Upper lobe of right lung (tissue), 1 donor: ENCODE data around the gene CALD1. TPM values are rescaled to one million over a fixed set of nuclear protein-coding genes. Genes with fewer than 3 reads are reported as not detected.

Experiments used
- ATAC-seq: fragments of 200-7000 bp; cut with Tn5 transposase; one replicate; pipeline ENCODE4 v1.9.1; 2020; ENCODE audit warnings: mild to moderate bottlenecking, moderate library complexity
- DNase-seq: peaks from one replicate; pipeline ENCODE4 v3.0.0-alpha.2; 2020
- H3K27ac ChIP-seq: fragments of 200-600 bp; one replicate; pipeline ENCODE4 v1.8.0; 2022
- H3K27me3 ChIP-seq: fragments of 200-600 bp; one replicate; pipeline ENCODE4 v1.8.0; 2022; ENCODE audit warnings: mild to moderate bottlenecking
- H3K36me3 ChIP-seq: fragments of 200-600 bp; one replicate; pipeline ENCODE4 v1.8.0; 2022
- H3K4me1 ChIP-seq: fragments of 200-600 bp; one replicate; pipeline ENCODE4 v1.8.0; 2022
- H3K4me3 ChIP-seq: fragments of 200-600 bp; one replicate; pipeline ENCODE4 v1.8.0; 2022; ENCODE audit warnings: mild to moderate bottlenecking
- H3K9me3 ChIP-seq: fragments of 200-600 bp; one replicate; pipeline ENCODE4 v1.8.0; 2022
- intact Hi-C: fragments of 100-400 bp; cut with DNase I; formaldehyde crosslinking; loops from one replicate; pipeline ENCODE4 v1.11.0; 2022
- total RNA-seq: library from RNA; stranded (reverse); fragmentation: NEBNext Ultra II Directional; extraction: Animal tissue kit (Norgen Biotek cat#: 25700); gene quantifications from one replicate; pipeline ENCODE4 v1.2.1, GENCODE V29; 2021
- TF ChIP-seq, protein P1 (sequence below): fragments of 200-600 bp; IDR thresholded peaks from one replicate; pipeline ENCODE4 v1.8.0; 2022; ENCODE audit warnings: antibody characterized with exemption
- donor health status: DM: no; HTN: yes; CAD: no; lungs with severe emphysema.

CALD1 gene
- total RNA-seq, 1 donor from 2014 or later: 213 TPM

DNA sequence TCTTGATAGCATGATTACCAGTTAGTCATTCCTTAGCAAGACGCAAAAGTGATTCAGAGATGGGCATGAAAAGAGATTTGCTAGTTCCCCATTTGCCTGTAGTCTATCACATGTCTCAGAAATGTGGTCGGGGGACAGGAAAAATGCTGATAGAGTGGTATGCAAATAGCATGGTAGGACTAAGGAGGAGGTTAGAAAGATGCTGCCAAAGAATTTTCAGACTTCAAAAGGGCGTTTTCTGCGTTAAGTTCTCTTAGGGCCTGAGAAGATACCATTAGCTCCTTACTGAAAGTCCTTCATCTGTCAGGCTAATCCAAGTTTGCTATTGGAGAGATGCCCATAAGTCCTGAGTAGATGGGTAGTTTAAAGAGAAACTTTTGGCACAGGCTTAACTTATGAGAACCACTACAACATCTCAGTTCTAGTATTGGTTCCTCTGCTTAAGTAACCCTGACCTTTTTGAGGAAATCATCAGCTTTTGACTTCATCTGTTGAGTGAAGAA lies 2.7 kb downstream of the CALD1 start:
- H3K36me3 ChIP-seq: no peaks in the 10 kb centered on the region
- peak overlapping the region; percentile 59 for H3K4me3 ChIP-seq
- no peaks in the 10 kb centered on the region for H3K9me3 ChIP-seq
- no peaks in the 10 kb centered on the region for H3K27me3 ChIP-seq
- intact Hi-C loops: no loop called here
- H3K27ac ChIP-seq: peak overlapping the region; percentile 76
- peaks cover 21% of the 10 kb centered on the region for H3K4me1 ChIP-seq
- ATAC-seq (no peak), DNase-seq (no peak)
- TF ChIP-seq, protein P1, sequence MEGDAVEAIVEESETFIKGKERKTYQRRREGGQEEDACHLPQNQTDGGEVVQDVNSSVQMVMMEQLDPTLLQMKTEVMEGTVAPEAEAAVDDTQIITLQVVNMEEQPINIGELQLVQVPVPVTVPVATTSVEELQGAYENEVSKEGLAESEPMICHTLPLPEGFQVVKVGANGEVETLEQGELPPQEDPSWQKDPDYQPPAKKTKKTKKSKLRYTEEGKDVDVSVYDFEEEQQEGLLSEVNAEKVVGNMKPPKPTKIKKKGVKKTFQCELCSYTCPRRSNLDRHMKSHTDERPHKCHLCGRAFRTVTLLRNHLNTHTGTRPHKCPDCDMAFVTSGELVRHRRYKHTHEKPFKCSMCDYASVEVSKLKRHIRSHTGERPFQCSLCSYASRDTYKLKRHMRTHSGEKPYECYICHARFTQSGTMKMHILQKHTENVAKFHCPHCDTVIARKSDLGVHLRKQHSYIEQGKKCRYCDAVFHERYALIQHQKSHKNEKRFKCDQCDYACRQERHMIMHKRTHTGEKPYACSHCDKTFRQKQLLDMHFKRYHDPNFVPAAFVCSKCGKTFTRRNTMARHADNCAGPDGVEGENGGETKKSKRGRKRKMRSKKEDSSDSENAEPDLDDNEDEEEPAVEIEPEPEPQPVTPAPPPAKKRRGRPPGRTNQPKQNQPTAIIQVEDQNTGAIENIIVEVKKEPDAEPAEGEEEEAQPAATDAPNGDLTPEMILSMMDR: no peak

DNA sequence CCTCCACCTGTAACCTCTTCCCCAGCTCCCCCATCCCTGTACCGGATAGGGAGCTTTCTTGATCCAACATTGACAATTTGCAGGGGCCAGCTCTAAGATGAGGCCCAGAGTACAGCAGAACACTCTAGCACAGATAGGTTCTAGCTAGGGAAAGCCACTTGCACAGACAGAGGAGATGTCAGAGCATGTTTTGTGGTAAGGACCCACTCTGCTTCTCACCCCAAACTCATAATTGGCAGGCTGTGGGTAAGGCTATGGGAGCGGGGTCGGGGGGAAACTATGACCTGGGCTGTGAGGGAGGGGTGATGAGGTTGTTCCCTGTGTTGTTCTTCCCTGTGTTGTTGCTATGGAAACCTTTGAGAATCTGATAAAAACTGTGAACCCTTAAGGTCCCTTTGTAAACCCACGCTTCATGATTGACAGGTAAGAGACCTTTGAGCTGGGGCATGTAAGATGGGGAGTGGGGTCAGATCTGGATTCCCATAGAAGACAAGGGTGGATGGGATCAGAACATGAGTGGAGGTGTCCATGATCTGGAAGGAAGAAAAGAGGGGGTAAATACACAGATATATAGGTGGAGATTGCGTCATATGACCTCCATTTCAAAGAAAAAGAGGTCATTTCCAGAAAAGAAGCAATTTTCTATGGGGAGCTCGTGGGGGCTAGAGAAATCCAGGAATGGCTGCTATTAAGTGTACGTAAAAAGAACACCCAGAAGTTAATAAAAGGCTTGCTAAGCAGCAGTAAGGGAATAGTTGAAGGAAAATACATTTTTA lies 4.0 kb downstream of the CALD1 start:
- Histone ChIP-seq H3K4me3 (peak overlapping the region; percentile 59), H3K9me3 (no peaks in the 10 kb centered on the region), H3K27me3 (no peaks in the 10 kb centered on the region), H3K4me1 (peaks cover 24% of the 10 kb centered on the region), H3K27ac (no peak overlapping the region), H3K36me3 (no peaks in the 10 kb centered on the region)
- TF ChIP-seq, protein P1: no peak
- DNase-seq (no peak), ATAC-seq (no peak)
- intact Hi-C loops: no loop called here

DNA sequence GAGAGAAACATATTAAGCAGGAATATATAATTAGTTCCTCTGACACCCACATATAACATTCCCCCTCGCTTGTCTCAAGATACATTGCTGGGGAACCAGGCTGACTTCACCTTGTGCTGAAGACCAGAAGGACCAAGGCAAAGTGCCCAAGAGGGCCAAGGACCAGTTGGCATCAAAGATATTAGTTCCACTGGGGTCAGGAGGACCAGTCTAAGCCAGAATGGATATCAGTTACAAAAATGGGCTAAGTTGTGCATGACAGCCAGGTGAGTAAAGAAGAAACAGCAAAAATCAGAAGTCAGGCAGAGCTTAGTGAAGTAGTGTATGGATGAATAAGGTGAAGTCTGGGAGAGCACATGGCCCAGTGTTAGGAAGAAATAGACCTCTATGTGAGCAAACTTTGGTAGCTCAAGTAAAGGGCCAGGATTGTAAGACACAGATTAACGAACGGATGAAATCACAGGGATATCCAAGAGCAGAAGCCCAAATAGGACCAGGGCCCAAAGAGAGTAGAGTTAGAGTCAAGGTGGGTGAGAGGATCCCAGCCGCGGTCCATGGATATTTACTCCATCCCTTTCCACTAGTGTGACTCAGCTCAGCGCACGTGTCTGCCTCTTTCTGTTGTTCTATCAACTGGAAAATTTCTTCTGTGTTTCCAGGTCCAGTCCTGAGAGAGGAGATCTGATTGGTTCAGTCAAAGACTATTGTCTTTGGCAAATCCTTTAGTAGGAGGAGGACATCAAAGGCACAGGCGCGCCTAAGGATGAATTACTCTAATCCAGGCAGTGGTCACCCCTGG lies 5.0 kb downstream of the CALD1 start:
- Histone ChIP-seq H3K4me1 (peaks cover 24% of the 10 kb centered on the region), H3K4me3 (no peak overlapping the region)
- intact Hi-C loops: no loop called here

DNA sequence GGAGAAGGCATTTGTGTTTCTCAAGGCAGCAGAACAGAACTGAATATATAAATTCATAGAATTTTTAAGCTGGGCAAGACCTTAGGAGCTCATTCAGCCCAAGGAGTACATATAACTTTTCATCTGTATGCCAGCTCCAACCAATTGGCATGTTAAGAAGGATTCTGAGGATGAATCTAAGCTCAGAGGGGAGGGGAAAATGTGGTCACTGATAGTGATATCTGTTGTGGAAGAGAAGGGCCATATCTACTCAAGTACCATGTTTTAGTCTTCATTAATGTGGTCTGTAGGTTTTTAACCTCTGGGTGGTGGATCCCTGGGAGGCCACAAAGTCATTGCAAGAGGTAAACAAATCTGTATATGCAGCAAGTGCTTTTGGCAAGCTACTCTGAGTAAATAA lies 6.4 kb downstream of the CALD1 start:
- no peak for DNase-seq
- Histone ChIP-seq H3K27ac (no peak overlapping the region), H3K4me3 (no peak overlapping the region), H3K27me3 (no peaks in the 10 kb centered on the region), H3K36me3 (no peaks in the 10 kb centered on the region), H3K9me3 (no peaks in the 10 kb centered on the region), H3K4me1 (peaks cover 36% of the 10 kb centered on the region)
- ATAC-seq: no peak
- TF ChIP-seq, protein P1: no peak
- intact Hi-C loops: no loop called here

More for the DNA sequence above, 5.0 kb downstream of the CALD1 start:
- Histone ChIP-seq H3K9me3 (no peaks in the 10 kb centered on the region), H3K36me3 (no peaks in the 10 kb centered on the region), H3K27ac (no peak overlapping the region), H3K27me3 (no peaks in the 10 kb centered on the region)
- TF ChIP-seq, protein P1: no peak
- ATAC-seq (no peak), DNase-seq (no peak)

DNA sequence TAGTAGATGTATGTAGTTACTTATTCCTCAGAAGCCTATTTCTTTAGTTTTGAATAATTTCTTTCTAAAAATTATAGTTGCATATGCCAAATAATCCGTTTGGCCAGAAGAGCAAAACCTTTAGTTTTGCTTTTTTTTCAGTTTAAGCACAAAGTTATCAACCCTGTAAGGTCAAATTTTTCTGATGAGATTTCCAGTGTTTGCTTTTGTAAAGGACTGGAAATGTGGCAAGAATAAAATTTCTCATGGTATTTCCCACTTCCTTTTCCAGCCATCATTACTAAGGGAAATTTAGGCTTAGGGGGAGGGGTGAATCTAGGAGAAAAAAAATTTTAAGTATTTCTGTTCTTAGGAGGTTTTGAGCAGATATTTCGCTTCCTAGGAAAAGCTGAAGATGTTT lies 7.6 kb downstream of the CALD1 start:
- Histone ChIP-seq H3K9me3 (no peaks in the 10 kb centered on the region), H3K36me3 (no peaks in the 10 kb centered on the region), H3K4me3 (no peak overlapping the region), H3K27ac (no peak overlapping the region), H3K27me3 (no peaks in the 10 kb centered on the region), H3K4me1 (peaks cover 37% of the 10 kb centered on the region)
- intact Hi-C loops: no loop called here
- DNase-seq: no peak
- TF ChIP-seq, protein P1: no peak
- ATAC-seq: no peak
